Raji (cell line): ENCODE results near the gene FAM98A.

Experiments used
- POLR2A ChIP-seq: IDR thresholded peaks from 2 replicates; pipeline ENCODE4 v1.6.1; 2011; ENCODE audit warnings: low read depth, low read length, control low read depth; ENCODE audit not compliant: insufficient read depth

Gene FAM98A

GRCh38 chr2:33570681-33571080 lies 28.4 kb downstream of the FAM98A start:
- no peak for TF ChIP-seq POLR2A

GRCh38 chr2:33561872-33562271 lies 37.2 kb downstream of the FAM98A start:
- TF ChIP-seq POLR2A = no peak

GRCh38 chr2:33560017-33560416 lies 39.1 kb downstream of the FAM98A start:
- TF ChIP-seq POLR2A = no peak

- no peak for TF ChIP-seq POLR2A
These were observed 39.8 kb downstream of the FAM98A start for GRCh38 chr2:33559328-33559727.

GRCh38 chr2:33555681-33556080 lies 43.4 kb downstream of the FAM98A start:
- TF ChIP-seq POLR2A = no peak

- TF ChIP-seq POLR2A = no peak
These were observed 46.2 kb downstream of the FAM98A start for GRCh38 chr2:33552758-33553461.

GRCh38 chr2:33550206-33550605 lies 48.9 kb downstream of the FAM98A start:
- TF ChIP-seq POLR2A = no peak

- TF ChIP-seq POLR2A = no peak
These were observed 57.9 kb downstream of the FAM98A start for GRCh38 chr2:33541243-33541642.

GRCh38 chr2:33535421-33535820 lies 63.7 kb downstream of the FAM98A start:
- no peak for TF ChIP-seq POLR2A
